Mesenchymal stem cell (in vitro differentiated cells and primary cell): ENCODE measurements around the gene GPATCH2L.
A peak's percentile ranks its signal among the peaks of the same experiment; 100 is the strongest.

ENCODE experiments used
- DNase-seq: peaks from one replicate; pipeline ENCODE4 v3.0.0-alpha.2; 2013
- H2AFZ ChIP-seq: one replicate; pipeline ENCODE4 v1.6.1; 2013; ENCODE audit warnings: low read depth, mild to moderate bottlenecking, control low read depth, inconsistent platforms, low read length, moderate library complexity
- H2AK5ac ChIP-seq: 2 replicates; pipeline ENCODE4 v1.6.1; 2013; ENCODE audit warnings: low read length, moderate library complexity, mild to moderate bottlenecking, inconsistent platforms; ENCODE audit not compliant: severe bottlenecking
- H2BK120ac ChIP-seq: one replicate; pipeline ENCODE4 v1.6.1; 2013; ENCODE audit warnings: low read depth, mild to moderate bottlenecking, inconsistent platforms, low read length, moderate library complexity
- H2BK12ac ChIP-seq, 2 experiments: one replicate each; pipeline ENCODE4 v1.6.1; 2013; ENCODE audit warnings: inconsistent platforms in 2 of 2, low read length in 2 of 2, mild to moderate bottlenecking in 2 of 2, moderate library complexity in 2 of 2, control low read depth in 1 of 2
- H2BK15ac ChIP-seq: one replicate; pipeline ENCODE4 v1.6.1; 2013; ENCODE audit warnings: mild to moderate bottlenecking, low read depth, inconsistent platforms; ENCODE audit not compliant: poor library complexity, severe bottlenecking
- H2BK5ac ChIP-seq: 2 replicates; pipeline ENCODE4 v1.6.1; 2013; ENCODE audit warnings: low read depth, mild to moderate bottlenecking, low read length, control low read depth, inconsistent platforms; ENCODE audit not compliant: poor library complexity, severe bottlenecking
- H3K14ac ChIP-seq, 2 experiments: one replicate each; pipeline ENCODE4 v1.6.1; 2013; ENCODE audit warnings: inconsistent platforms in 2 of 2, low read length in 2 of 2, control low read depth in 1 of 2, mild to moderate bottlenecking in 1 of 2, moderate library complexity in 1 of 2
- H3K18ac ChIP-seq, 2 experiments: one replicate each; pipeline ENCODE4 v1.6.1; 2013; ENCODE audit warnings: inconsistent platforms in 2 of 2, low read length in 2 of 2, control low read depth in 1 of 2, low read depth in 1 of 2, mild to moderate bottlenecking in 1 of 2
- H3K23ac ChIP-seq, 2 experiments: one replicate each; pipeline ENCODE4 v1.6.1; 2013; ENCODE audit warnings: inconsistent platforms in 2 of 2, low read length in 2 of 2, mild to moderate bottlenecking in 2 of 2, moderate library complexity in 2 of 2, control low read depth in 1 of 2
- H3K27ac ChIP-seq: 2 replicates; pipeline ENCODE4 v1.5.1; 2013; ENCODE audit warnings: mild to moderate bottlenecking, moderate library complexity, low read length, control low read depth, inconsistent platforms; ENCODE audit not compliant: poor library complexity, severe bottlenecking
- H3K27me3 ChIP-seq, 2 experiments: 2 replicates each; pipeline versions ENCODE4 v1.6.1 to v1.7.0; 2013; ENCODE audit warnings: low read length in 2 of 2, mild to moderate bottlenecking in 2 of 2, moderate library complexity in 2 of 2, control low read depth in 1 of 2, inconsistent platforms in 1 of 2; ENCODE audit not compliant: control insufficient read depth in 1 of 2, insufficient read depth in 1 of 2
- H3K36me3 ChIP-seq, 2 experiments: 2 replicates each; pipeline versions ENCODE4 v1.6.1 to v1.7.0; 2013; ENCODE audit warnings: low read length in 2 of 2, control low read depth in 1 of 2, inconsistent platforms in 1 of 2, low read depth in 1 of 2, mild to moderate bottlenecking in 1 of 2; ENCODE audit not compliant: insufficient read depth in 2 of 2, control insufficient read depth in 1 of 2
- H3K4ac ChIP-seq, 2 experiments: one replicate each; pipeline ENCODE4 v1.6.1; 2013; ENCODE audit warnings: inconsistent platforms in 2 of 2, low read length in 2 of 2, mild to moderate bottlenecking in 2 of 2, moderate library complexity in 2 of 2, control low read depth in 1 of 2, low read depth in 1 of 2
- H3K4me1 ChIP-seq: 2 replicates; pipeline ENCODE4 v1.6.1; 2013; ENCODE audit warnings: low read depth, low read length, control low read depth; ENCODE audit not compliant: control insufficient read depth, insufficient read depth
- H3K4me2 ChIP-seq: 2 replicates; pipeline ENCODE4 v1.6.1; 2013; ENCODE audit warnings: low read length, mild to moderate bottlenecking, inconsistent platforms; ENCODE audit not compliant: poor library complexity, severe bottlenecking
- H3K4me3 ChIP-seq, 2 experiments: 2 replicates each; pipeline versions ENCODE4 v1.5.1 to v1.7.0; 2013; ENCODE audit warnings: low read length in 2 of 2, mild to moderate bottlenecking in 2 of 2, control low read depth in 1 of 2, low read depth in 1 of 2; ENCODE audit not compliant: insufficient read depth in 1 of 2
- H3K79me1 ChIP-seq: replicated peaks from 2 replicates; pipeline ENCODE4 v1.6.1; 2013; ENCODE audit warnings: mild to moderate bottlenecking, control low read depth, low read length, inconsistent platforms; ENCODE audit not compliant: poor library complexity, severe bottlenecking
- H3K9ac ChIP-seq: 2 replicates; pipeline ENCODE4 v1.7.0; 2013; ENCODE audit warnings: mild to moderate bottlenecking, low read length, moderate library complexity
- H3K9me3 ChIP-seq: 2 replicates; pipeline ENCODE4 v1.7.0; 2013; ENCODE audit warnings: mild to moderate bottlenecking, low read length; ENCODE audit not compliant: control insufficient read depth
- H4K8ac ChIP-seq: one replicate; pipeline ENCODE4 v1.6.1; 2013; ENCODE audit warnings: inconsistent platforms, mild to moderate bottlenecking, low read length, moderate library complexity
- H4K91ac ChIP-seq: one replicate; pipeline ENCODE4 v1.6.1; 2013; ENCODE audit warnings: mild to moderate bottlenecking, low read length, inconsistent platforms
- WGBS: methylation state at CpG from one replicate; pipeline ENCODE4 v1.1.7; 2013; ENCODE audit warnings: mixed read lengths; 5-methylcytosine and 5-hydroxymethylcytosine counted together

The GPATCH2L gene

DNA sequence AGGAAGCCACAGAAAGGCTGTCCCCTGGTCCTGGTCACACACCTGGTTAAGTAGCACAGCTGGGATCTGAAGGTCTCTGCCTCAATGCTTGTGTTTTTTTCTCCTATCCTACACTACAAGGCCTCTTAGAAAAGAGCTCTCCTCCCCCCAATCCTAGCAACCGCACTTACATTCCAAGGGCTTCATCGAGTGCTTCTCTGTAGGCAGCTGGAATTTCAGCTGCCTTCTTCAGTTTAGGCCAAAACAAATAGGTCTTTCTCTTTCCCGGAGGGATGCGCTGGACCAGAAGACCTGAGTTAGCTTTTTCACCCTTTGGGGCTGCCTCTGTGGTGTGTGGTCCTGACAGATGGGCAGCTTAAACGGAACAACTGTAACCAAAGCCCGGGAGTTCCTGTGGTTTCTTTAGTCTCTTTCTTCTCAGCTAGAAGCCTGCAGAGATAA is 109.7 kb downstream of the GPATCH2L start:
- H4K91ac ChIP-seq, result no peak overlapping the region
- no peak overlapping the region for H2AFZ ChIP-seq
- no peaks in the 10 kb centered on the region for H3K79me1 ChIP-seq
- H2BK12ac ChIP-seq, result no peak overlapping the region
- H3K18ac ChIP-seq, result no peak overlapping the region
- H2AK5ac ChIP-seq, result no peak overlapping the region
- H4K8ac ChIP-seq, result no peak overlapping the region
- H2BK15ac ChIP-seq, result no peak overlapping the region
- H3K14ac ChIP-seq, result no peak overlapping the region
- H3K4me3 ChIP-seq, result no peak overlapping the region
- no peak overlapping the region for H2BK120ac ChIP-seq
- H3K4ac ChIP-seq, result no peak overlapping the region
- no peak overlapping the region for H2BK5ac ChIP-seq
- WGBS, result 56% methylated on average over 6 of the region's 6 CpGs
- no peak overlapping the region for H3K23ac ChIP-seq
- H3K36me3 ChIP-seq, result no peaks in the 10 kb centered on the region
- no peaks in the 10 kb centered on the region for H3K9me3 ChIP-seq
- no peak overlapping the region for H3K9ac ChIP-seq
- H3K27ac ChIP-seq, result no peak overlapping the region
- H3K4me1 ChIP-seq, result no peaks in the 10 kb centered on the region
- H3K27me3 ChIP-seq, result peaks cover 0 to 10% of the 10 kb centered on the region in 2 experiments
- DNase-seq, result no peak
- H3K4me2 ChIP-seq, result no peak overlapping the region

DNA sequence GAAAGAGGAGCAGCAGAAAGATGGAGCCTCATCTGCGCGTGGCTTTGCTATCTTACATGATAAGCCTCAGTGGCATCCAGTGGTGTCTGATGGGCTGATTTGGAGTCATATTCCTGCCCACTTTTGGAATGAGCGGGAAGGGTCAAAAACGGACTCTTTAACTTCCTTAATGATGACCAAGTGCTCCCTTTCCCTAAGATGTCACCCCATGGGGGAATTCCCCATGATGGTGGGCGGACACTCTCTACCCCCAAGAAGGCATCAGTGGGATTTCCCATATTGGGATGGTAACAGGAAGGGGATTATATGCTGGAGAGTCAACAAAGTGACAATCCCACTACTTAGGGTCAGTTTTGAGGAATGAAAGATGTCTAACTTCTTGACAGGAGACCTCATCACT is 110.9 kb downstream of the GPATCH2L start:
- Histone ChIP-seq H2BK120ac (no peak overlapping the region), H3K4me2 (no peak overlapping the region), H3K4ac (no peak overlapping the region), H2AK5ac (no peak overlapping the region), H3K4me3 (no peak overlapping the region), H3K36me3 (no peaks in the 10 kb centered on the region), H3K9me3 (no peaks in the 10 kb centered on the region), H4K91ac (no peak overlapping the region), H2AFZ (no peak overlapping the region), H3K23ac (no peak overlapping the region), H3K18ac (no peak overlapping the region), H3K14ac (peak overlapping the region in 1 of 2 experiments; percentile 46), H2BK12ac (no peak overlapping the region), H3K27me3 (peaks cover 0 to 5% of the 10 kb centered on the region in 2 experiments), H3K79me1 (no peaks in the 10 kb centered on the region), H3K4me1 (no peaks in the 10 kb centered on the region), H4K8ac (no peak overlapping the region), H3K9ac (no peak overlapping the region), H3K27ac (no peak overlapping the region), H2BK5ac (no peak overlapping the region), H2BK15ac (no peak overlapping the region)
- 77% methylated on average over 4 of the region's 5 CpGs for WGBS
- DNase-seq, result no peak
